ENCODE measurements around the gene CCDC88C.

DNA sequence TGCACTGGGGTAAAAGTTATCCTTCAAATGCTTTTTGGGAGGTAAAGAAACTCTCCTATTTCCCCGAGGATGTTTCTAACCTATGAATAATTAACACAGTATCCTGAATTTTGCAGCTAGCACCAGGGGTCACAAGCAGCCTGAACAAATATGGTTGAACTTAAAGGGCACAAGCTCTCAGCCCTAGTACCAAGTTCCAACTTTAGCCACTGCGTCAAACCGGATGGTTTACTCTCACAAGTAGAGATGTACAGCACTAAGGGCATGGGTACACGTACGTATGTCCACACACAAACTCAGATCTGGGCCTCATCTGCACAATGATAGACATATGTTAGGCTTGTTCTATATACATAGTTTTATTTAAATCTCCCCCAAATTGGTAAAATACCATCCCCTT, 4.7 kb downstream of the CCDC88C start:
- TF ChIP-seq, protein P1, sequence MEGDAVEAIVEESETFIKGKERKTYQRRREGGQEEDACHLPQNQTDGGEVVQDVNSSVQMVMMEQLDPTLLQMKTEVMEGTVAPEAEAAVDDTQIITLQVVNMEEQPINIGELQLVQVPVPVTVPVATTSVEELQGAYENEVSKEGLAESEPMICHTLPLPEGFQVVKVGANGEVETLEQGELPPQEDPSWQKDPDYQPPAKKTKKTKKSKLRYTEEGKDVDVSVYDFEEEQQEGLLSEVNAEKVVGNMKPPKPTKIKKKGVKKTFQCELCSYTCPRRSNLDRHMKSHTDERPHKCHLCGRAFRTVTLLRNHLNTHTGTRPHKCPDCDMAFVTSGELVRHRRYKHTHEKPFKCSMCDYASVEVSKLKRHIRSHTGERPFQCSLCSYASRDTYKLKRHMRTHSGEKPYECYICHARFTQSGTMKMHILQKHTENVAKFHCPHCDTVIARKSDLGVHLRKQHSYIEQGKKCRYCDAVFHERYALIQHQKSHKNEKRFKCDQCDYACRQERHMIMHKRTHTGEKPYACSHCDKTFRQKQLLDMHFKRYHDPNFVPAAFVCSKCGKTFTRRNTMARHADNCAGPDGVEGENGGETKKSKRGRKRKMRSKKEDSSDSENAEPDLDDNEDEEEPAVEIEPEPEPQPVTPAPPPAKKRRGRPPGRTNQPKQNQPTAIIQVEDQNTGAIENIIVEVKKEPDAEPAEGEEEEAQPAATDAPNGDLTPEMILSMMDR (conservative IDR thresholded peaks at IDR 0.05; ENCODE audit: low read depth in 2 of 2): no peak
- no peak for TF ChIP-seq POLR2AphosphoS5 (IDR thresholded peaks at IDR 0.05; ENCODE audit: low read depth)
- TF ChIP-seq CREB1 (CRISPR knock-in tag; IDR thresholded peaks at IDR 0.05; ENCODE audit: low read depth): no peak
- TF ChIP-seq EZH2 (IDR thresholded peaks at IDR 0.05; ENCODE audit: low read depth, unreplicated experiment): no peak
- TF ChIP-seq, protein P2, sequence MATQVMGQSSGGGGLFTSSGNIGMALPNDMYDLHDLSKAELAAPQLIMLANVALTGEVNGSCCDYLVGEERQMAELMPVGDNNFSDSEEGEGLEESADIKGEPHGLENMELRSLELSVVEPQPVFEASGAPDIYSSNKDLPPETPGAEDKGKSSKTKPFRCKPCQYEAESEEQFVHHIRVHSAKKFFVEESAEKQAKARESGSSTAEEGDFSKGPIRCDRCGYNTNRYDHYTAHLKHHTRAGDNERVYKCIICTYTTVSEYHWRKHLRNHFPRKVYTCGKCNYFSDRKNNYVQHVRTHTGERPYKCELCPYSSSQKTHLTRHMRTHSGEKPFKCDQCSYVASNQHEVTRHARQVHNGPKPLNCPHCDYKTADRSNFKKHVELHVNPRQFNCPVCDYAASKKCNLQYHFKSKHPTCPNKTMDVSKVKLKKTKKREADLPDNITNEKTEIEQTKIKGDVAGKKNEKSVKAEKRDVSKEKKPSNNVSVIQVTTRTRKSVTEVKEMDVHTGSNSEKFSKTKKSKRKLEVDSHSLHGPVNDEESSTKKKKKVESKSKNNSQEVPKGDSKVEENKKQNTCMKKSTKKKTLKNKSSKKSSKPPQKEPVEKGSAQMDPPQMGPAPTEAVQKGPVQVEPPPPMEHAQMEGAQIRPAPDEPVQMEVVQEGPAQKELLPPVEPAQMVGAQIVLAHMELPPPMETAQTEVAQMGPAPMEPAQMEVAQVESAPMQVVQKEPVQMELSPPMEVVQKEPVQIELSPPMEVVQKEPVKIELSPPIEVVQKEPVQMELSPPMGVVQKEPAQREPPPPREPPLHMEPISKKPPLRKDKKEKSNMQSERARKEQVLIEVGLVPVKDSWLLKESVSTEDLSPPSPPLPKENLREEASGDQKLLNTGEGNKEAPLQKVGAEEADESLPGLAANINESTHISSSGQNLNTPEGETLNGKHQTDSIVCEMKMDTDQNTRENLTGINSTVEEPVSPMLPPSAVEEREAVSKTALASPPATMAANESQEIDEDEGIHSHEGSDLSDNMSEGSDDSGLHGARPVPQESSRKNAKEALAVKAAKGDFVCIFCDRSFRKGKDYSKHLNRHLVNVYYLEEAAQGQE (IDR thresholded peaks at IDR 0.05; ENCODE audit: unreplicated experiment): no peak
- no peak for TF ChIP-seq EZH2phosphoT487 (IDR thresholded peaks at IDR 0.05; ENCODE audit: unreplicated experiment)
